Neural cell (in vitro differentiated cells): ENCODE measurements around the gene STIM1.

Experiments
- EZH2 ChIP-seq: fragments of 200-600, 300-800 bp; shearing (Covaris generic), sonication (generic); IDR thresholded peaks from 2 replicates; pipeline ENCODE4 v1.6.1; 2014; ENCODE audit warnings: antibody characterized with exemption, low read length, borderline replicate concordance, mild to moderate bottlenecking; ENCODE audit not compliant: insufficient read depth, poor library complexity, severe bottlenecking
- POLR2AphosphoS5 ChIP-seq: IDR thresholded peaks from 2 replicates; pipeline ENCODE4 v1.6.1; 2012
- TF ChIP-seq, protein P1 (sequence below): fragments of 450-650 bp; IDR thresholded peaks from 2 replicates; pipeline ENCODE4 v1.5.1; 2014; ENCODE audit warnings: antibody characterized with exemption, mild to moderate bottlenecking, moderate library complexity; ENCODE audit not compliant: poor library complexity, severe bottlenecking
- TF ChIP-seq, protein P2 (sequence below): IDR thresholded peaks from 2 replicates; pipeline ENCODE4 v1.6.1; 2012; ENCODE audit warnings: borderline replicate concordance

DNA sequence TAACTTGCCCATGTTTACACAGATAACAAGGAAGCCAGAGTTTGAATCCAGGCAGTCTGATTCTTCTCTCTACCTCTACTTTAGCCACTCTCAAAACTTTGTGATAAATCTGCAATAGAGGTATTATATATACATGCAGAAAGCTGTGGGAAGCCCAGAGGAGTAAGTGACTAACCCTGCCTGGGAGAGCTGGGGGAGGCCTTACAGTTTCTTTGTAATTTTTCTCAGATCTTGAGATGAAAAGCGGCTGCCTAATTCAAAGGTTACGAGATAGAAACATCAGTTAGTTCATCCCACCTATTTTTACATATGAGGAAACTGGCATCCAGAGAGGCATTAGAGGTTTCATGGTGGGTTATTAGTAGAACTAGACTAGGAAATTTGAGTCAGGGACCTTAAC, 4.9 kb downstream of the STIM1 start:
- TF ChIP-seq, protein P1, sequence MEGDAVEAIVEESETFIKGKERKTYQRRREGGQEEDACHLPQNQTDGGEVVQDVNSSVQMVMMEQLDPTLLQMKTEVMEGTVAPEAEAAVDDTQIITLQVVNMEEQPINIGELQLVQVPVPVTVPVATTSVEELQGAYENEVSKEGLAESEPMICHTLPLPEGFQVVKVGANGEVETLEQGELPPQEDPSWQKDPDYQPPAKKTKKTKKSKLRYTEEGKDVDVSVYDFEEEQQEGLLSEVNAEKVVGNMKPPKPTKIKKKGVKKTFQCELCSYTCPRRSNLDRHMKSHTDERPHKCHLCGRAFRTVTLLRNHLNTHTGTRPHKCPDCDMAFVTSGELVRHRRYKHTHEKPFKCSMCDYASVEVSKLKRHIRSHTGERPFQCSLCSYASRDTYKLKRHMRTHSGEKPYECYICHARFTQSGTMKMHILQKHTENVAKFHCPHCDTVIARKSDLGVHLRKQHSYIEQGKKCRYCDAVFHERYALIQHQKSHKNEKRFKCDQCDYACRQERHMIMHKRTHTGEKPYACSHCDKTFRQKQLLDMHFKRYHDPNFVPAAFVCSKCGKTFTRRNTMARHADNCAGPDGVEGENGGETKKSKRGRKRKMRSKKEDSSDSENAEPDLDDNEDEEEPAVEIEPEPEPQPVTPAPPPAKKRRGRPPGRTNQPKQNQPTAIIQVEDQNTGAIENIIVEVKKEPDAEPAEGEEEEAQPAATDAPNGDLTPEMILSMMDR, result no peak
- no peak for TF ChIP-seq EZH2
- TF ChIP-seq, protein P2, sequence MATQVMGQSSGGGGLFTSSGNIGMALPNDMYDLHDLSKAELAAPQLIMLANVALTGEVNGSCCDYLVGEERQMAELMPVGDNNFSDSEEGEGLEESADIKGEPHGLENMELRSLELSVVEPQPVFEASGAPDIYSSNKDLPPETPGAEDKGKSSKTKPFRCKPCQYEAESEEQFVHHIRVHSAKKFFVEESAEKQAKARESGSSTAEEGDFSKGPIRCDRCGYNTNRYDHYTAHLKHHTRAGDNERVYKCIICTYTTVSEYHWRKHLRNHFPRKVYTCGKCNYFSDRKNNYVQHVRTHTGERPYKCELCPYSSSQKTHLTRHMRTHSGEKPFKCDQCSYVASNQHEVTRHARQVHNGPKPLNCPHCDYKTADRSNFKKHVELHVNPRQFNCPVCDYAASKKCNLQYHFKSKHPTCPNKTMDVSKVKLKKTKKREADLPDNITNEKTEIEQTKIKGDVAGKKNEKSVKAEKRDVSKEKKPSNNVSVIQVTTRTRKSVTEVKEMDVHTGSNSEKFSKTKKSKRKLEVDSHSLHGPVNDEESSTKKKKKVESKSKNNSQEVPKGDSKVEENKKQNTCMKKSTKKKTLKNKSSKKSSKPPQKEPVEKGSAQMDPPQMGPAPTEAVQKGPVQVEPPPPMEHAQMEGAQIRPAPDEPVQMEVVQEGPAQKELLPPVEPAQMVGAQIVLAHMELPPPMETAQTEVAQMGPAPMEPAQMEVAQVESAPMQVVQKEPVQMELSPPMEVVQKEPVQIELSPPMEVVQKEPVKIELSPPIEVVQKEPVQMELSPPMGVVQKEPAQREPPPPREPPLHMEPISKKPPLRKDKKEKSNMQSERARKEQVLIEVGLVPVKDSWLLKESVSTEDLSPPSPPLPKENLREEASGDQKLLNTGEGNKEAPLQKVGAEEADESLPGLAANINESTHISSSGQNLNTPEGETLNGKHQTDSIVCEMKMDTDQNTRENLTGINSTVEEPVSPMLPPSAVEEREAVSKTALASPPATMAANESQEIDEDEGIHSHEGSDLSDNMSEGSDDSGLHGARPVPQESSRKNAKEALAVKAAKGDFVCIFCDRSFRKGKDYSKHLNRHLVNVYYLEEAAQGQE, result no peak
- no peak for TF ChIP-seq POLR2AphosphoS5
